ENCODE measurements around the gene PDPN. TPM values are rescaled to one million over a fixed set of nuclear protein-coding genes. Genes with fewer than 3 reads are reported as not detected.

PDPN gene
- total RNA-seq, 1 experiment from 2014 or later: not detected

GRCh38 chr1:13544221-13544556 lies 39.4 kb upstream of the PDPN start:
- H3K27ac Mint-ChIP-seq (ENCODE audit: unreplicated experiment): no peak overlapping the region
- H3K36me3 Mint-ChIP-seq (ENCODE audit: insufficient read depth, unreplicated experiment): no peaks in the 10 kb centered on the region
- no TSS peak for BruUV-seq (replicated peaks)
- TF ChIP-seq, protein P1, sequence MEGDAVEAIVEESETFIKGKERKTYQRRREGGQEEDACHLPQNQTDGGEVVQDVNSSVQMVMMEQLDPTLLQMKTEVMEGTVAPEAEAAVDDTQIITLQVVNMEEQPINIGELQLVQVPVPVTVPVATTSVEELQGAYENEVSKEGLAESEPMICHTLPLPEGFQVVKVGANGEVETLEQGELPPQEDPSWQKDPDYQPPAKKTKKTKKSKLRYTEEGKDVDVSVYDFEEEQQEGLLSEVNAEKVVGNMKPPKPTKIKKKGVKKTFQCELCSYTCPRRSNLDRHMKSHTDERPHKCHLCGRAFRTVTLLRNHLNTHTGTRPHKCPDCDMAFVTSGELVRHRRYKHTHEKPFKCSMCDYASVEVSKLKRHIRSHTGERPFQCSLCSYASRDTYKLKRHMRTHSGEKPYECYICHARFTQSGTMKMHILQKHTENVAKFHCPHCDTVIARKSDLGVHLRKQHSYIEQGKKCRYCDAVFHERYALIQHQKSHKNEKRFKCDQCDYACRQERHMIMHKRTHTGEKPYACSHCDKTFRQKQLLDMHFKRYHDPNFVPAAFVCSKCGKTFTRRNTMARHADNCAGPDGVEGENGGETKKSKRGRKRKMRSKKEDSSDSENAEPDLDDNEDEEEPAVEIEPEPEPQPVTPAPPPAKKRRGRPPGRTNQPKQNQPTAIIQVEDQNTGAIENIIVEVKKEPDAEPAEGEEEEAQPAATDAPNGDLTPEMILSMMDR (IDR thresholded peaks at IDR 0.05; ENCODE audit: unreplicated experiment): no peak
- H3K4me3 Mint-ChIP-seq (ENCODE audit: low read depth, unreplicated experiment): no peak overlapping the region
- intact Hi-C loops (cut with micrococcal nuclease; ENCODE audit: unreplicated experiment): no loop called here
- H3K4me1 Mint-ChIP-seq (ENCODE audit: low read depth, unreplicated experiment): no peaks in the 10 kb centered on the region
- H3K9me3 Mint-ChIP-seq (ENCODE audit: low read depth, unreplicated experiment): peaks cover 13% of the 10 kb centered on the region
- CTCF ChIA-PET: no interaction called here
- H3K27me3 Mint-ChIP-seq (ENCODE audit: unreplicated experiment): no peaks in the 10 kb centered on the region
- DNase-seq: no peak

DNA sequence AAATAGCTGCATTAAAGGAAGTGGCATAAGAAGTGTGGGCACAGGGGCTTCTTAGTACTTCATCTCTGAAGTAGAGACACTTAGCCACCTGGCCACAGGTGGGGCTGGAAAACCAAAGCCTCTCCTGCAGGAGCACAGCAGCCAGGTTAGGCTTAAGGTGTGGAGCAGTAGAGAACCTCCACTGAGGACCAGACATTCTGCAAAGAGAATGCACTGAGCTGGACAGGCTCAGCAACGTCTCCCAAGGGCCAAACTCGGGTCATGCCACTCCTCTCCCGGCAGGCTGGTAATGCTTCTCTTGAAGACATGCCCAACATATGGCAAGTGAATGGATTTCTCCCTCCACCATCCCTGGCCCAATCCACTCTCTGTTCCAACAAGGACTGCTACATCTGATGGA lies 36.8 kb upstream of the PDPN start:
- BruUV-seq (replicated peaks): no TSS peak
- TF ChIP-seq, protein P1 (IDR thresholded peaks at IDR 0.05; ENCODE audit: unreplicated experiment): no peak
- Mint-ChIP-seq H3K27me3 (ENCODE audit: unreplicated experiment) (no peaks in the 10 kb centered on the region), H3K9me3 (ENCODE audit: low read depth, unreplicated experiment) (peaks cover 20% of the 10 kb centered on the region), H3K36me3 (ENCODE audit: insufficient read depth, unreplicated experiment) (no peaks in the 10 kb centered on the region), H3K4me1 (ENCODE audit: low read depth, unreplicated experiment) (no peaks in the 10 kb centered on the region), H3K27ac (ENCODE audit: unreplicated experiment) (no peak overlapping the region), H3K4me3 (ENCODE audit: low read depth, unreplicated experiment) (no peak overlapping the region)
- no peak for DNase-seq
- intact Hi-C loops (cut with micrococcal nuclease; ENCODE audit: unreplicated experiment): no loop called here
- CTCF ChIA-PET: no interaction called here

DNA sequence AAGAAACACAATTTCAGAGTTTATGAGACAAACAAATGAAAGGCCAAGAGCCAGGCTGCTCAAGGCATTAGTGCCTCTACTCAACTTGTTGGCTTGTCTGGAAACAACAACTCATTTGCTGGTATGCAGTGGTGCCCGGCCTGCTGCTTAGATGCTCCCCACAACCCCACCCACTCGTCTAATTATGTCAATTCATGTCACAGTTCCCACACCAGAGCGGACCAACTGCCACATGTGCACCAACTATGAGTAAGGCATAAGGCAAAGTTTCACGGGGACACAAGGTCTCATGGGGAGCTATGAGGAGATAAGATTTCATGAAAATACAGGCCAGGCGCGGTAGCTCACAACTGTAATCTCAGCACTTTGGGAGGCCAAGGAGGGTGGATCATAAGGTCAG lies 35.4 kb upstream of the PDPN start:
- no peak overlapping the region for H3K4me3 Mint-ChIP-seq (ENCODE audit: low read depth, unreplicated experiment)
- H3K36me3 Mint-ChIP-seq (ENCODE audit: insufficient read depth, unreplicated experiment): no peaks in the 10 kb centered on the region
- H3K4me1 Mint-ChIP-seq (ENCODE audit: low read depth, unreplicated experiment): no peaks in the 10 kb centered on the region
- no peaks in the 10 kb centered on the region for H3K27me3 Mint-ChIP-seq (ENCODE audit: unreplicated experiment)
- H3K9me3 Mint-ChIP-seq (ENCODE audit: low read depth, unreplicated experiment): peaks cover 20% of the 10 kb centered on the region
- BruUV-seq (replicated peaks): no TSS peak
- CTCF ChIA-PET: interaction anchor here (0.6 kb wide), 1 partner anchor 15 kb away, joined by 4 read pairs; no protein-coding TSS in a partner anchor
- TF ChIP-seq, protein P1 (IDR thresholded peaks at IDR 0.05; ENCODE audit: unreplicated experiment): no peak
- intact Hi-C loops (cut with micrococcal nuclease; ENCODE audit: unreplicated experiment): no loop called here
- DNase-seq: no peak
- no peak overlapping the region for H3K27ac Mint-ChIP-seq (ENCODE audit: unreplicated experiment)

DNA sequence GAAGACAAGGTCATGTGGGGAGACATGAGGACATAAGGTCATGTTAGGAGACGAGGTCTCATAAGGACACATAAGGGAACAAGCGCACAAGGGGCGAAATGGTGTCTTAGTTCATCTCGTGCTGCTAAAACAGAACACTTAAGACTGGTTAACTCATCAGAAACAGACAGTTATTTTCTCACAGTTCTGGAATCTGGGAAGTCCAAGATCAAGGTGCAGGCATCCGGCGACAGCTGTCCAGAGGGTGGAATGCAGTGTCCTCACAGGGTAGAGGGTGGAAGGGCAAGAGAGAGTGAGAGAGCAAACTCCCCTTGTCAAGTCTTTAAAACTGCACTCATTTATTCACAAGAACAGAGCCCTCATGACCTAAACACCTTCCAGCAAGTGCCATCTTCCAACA lies 34.6 kb upstream of the PDPN start:
- TF ChIP-seq, protein P1 (IDR thresholded peaks at IDR 0.05; ENCODE audit: unreplicated experiment): no peak
- CTCF ChIA-PET: interaction anchor here (0.6 kb wide), 1 partner anchor 16 kb away, joined by 4 read pairs; no protein-coding TSS in a partner anchor
- no peaks in the 10 kb centered on the region for H3K36me3 Mint-ChIP-seq (ENCODE audit: insufficient read depth, unreplicated experiment)
- no TSS peak for BruUV-seq (replicated peaks)
- no peak for DNase-seq
- no peak overlapping the region for H3K4me3 Mint-ChIP-seq (ENCODE audit: low read depth, unreplicated experiment)
- H3K9me3 Mint-ChIP-seq (ENCODE audit: low read depth, unreplicated experiment): peaks cover 20% of the 10 kb centered on the region
- intact Hi-C loops (cut with micrococcal nuclease; ENCODE audit: unreplicated experiment): no loop called here
- H3K27ac Mint-ChIP-seq (ENCODE audit: unreplicated experiment): no peak overlapping the region
- no peaks in the 10 kb centered on the region for H3K4me1 Mint-ChIP-seq (ENCODE audit: low read depth, unreplicated experiment)
- no peaks in the 10 kb centered on the region for H3K27me3 Mint-ChIP-seq (ENCODE audit: unreplicated experiment)

Data from Calu3 (cell line).